GM19395 (cell line): ENCODE results near the gene ERP27.

Experiments used
- ATAC-seq: cut with Tn5 transposase; IDR thresholded peaks from one replicate; pipeline ENCODE4 v1.9.1; 2021; ENCODE audit warnings: mild to moderate bottlenecking, moderate library complexity; ENCODE audit not compliant: unreplicated experiment

ERP27 gene

GRCh38 chr12:14904854-14905253, 33.5 kb downstream of the ERP27 start:
- no peak for ATAC-seq

- ATAC-seq, result no peak
These were observed 34.8 kb downstream of the ERP27 start for GRCh38 chr12:14903386-14904098.

- ATAC-seq, result no peak
These were observed 35.9 kb downstream of the ERP27 start for GRCh38 chr12:14902465-14902864.

GRCh38 chr12:14901228-14901562, 37.1 kb downstream of the ERP27 start:
- ATAC-seq, result no peak

GRCh38 chr12:14900521-14901227, 37.7 kb downstream of the ERP27 start:
- ATAC-seq, result no peak

- ATAC-seq, result no peak
These were observed 41.7 kb downstream of the ERP27 start for GRCh38 chr12:14896521-14897169.

- no peak for ATAC-seq
These were observed 44.7 kb downstream of the ERP27 start for GRCh38 chr12:14893506-14894250.

GRCh38 chr12:14892726-14893505, 45.4 kb downstream of the ERP27 start:
- no peak for ATAC-seq

GRCh38 chr12:14890701-14891100, 47.6 kb downstream of the ERP27 start:
- no peak for ATAC-seq

GRCh38 chr12:14886271-14886670, 52.1 kb downstream of the ERP27 start:
- ATAC-seq, result no peak

GRCh38 chr12:14885718-14886221, 52.6 kb downstream of the ERP27 start, which contains the start of gene MGP:
Gene MGP, minus strand, starts transcription at chr12:14885854. Its CDS starts 63 bp downstream, at chr12:14885791.
- no peak for ATAC-seq

- peak; percentile 96 for ATAC-seq
These were observed 53.9 kb downstream of the ERP27 start for GRCh38 chr12:14884458-14884878.

GRCh38 chr12:14883686-14884085, 54.7 kb downstream of the ERP27 start:
- no peak for ATAC-seq

- no peak for ATAC-seq
These were observed 57.4 kb downstream of the ERP27 start for GRCh38 chr12:14880890-14881453.

GRCh38 chr12:14879222-14879933, 59.0 kb downstream of the ERP27 start:
- ATAC-seq, result no peak

- ATAC-seq, result no peak
These were observed 59.8 kb downstream of the ERP27 start for GRCh38 chr12:14878488-14878887.

GRCh38 chr12:14876833-14877232, 61.5 kb downstream of the ERP27 start:
- ATAC-seq, result no peak

GRCh38 chr12:14874882-14875281, 63.5 kb downstream of the ERP27 start:
- no peak for ATAC-seq

GRCh38 chr12:14873440-14874185, 64.7 kb downstream of the ERP27 start:
- no peak for ATAC-seq
